Measurements from ENCODE around the gene KRTAP4-5.
"Not testable (repeated sequence)": the region's sequence is repeated elsewhere in the genome, so short reads cannot be mapped to it uniquely, and the experiment has no call there.

Gene KRTAP4-5

DNA sequence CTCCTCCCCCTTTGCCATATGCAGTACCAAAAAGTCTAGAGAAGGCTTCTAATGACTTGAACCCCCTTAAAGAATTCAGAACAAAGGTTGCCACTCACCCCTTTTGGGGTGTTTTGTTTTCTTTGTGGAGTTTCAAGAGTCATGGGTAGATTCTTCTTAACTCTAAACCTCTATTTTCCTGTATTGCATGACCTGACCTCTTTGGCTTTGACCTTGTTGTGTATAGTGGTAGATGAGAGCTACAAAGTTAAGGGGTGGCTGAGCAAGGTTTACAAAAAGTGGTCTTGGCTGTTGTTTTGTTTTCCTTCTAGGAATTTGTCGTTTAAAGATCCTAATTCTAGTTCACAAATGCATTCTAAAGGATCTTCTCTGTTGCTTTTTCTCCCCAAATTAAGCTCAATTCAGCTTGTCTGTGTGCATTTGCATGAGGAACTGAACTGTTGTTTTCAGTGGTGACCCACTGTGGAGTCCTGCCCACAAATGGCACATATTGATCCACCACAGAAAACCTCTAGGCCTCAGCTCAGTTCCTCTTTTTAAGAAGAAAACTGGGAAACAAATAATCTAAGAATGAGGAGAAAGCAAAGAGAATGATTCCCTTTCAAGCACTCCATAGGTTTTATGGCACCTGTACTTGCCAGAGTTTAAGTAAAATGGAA, 40.8 kb downstream of the KRTAP4-5 start:
- DNase-seq (ENCODE audit: low spot score), result not testable (repeated sequence)

DNA sequence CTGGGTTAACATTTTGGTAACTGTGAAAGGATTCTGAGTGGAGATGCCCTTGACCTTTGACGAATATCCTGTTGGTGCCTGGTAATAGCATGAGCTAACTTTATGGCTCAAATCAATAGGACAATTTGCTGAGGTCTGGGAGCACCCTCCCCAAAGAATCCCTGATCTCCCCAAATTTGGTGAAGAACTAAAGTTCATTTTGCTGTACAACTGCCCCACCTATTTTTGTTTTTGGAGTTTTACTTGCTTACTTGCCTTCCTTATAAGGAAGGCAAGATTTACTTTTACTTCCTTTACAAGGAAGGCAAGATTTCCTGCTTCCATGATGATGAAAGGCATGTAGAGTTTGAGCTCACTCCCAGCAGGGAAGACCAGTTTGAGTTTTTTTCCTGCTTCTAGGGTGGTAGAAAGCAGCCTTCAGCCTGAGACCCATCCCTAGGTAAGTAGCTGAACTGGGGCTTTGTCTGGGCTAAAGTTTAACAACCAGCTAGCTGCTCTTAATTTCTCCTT, 41.6 kb downstream of the KRTAP4-5 start:
- no peak for DNase-seq (ENCODE audit: low spot score)

DNA sequence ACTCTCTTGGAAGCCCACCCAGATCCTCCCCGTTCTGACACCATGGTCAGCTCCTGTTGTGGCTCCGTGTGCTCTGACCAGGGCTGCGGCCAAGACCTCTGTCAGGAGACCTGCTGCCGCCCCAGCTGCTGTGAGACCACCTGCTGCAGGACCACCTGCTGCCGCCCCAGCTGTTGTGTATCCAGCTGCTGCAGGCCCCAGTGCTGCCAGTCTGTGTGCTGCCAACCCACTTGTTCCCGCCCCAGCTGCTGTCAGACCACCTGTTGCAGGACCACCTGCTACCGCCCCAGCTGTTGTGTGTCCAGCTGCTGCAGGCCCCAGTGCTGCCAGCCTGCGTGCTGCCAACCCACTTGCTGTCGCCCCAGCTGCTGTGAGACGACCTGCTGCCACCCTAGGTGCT, 44.3 kb downstream of the KRTAP4-5 start, which contains the start of gene KRTAP4-9:
Gene KRTAP4-9, plus strand, starts transcription at position 43 of the 400 bp plus-strand sequence. Its CDS starts 0 bp downstream, at position 43.
- not testable (repeated sequence) for DNase-seq (ENCODE audit: low spot score)

DNA sequence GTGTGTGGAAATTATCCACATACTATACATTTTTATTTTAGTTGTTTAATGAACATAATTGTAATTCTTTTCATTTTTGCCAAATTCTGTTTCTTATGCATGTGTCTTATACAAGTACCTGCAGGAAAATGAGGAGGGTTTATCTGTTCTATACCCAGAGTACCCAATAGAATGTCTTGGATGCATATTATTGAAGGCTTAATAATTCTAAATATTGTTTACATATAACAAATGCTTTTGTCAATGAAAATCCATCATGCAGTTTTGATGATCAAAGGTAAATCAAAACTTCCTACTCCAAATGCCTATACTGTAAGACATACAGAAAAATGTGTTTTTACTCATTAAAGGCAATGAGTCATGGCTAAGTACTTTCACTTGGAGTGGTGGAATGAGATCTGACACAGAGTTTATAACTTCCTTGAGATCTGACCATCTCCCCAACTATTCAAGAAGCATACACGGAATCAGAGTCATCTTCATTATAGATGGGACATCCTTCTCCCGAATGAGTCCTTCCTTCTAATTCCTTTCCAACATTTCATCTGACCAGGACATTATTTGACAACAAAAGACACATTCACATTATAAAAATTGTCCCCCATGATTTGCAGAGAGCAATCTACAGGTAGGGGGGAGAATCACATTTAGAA, 45.1 kb downstream of the KRTAP4-5 start:
- DNase-seq (ENCODE audit: low spot score), result not testable (repeated sequence)

DNA sequence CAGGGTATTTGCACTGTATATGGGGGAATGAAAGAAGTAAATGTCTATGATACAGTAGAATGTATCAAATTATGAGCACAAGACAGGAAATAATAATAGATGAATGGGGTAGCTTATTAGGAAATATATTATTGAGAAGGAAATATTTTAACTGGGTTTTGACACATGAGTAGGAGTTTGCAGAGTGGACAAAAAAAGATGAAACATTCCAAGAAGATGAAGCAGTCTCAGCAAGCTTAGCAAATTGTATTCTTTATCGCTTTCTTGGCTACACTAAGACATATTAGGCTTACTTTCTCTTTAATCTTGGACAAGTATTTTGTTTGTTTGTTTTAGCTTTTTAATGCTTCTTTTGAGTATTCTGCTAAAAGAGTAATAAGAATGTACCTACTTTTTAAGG, 45.7 kb downstream of the KRTAP4-5 start:
- DNase-seq (ENCODE audit: low spot score), result no peak

DNA sequence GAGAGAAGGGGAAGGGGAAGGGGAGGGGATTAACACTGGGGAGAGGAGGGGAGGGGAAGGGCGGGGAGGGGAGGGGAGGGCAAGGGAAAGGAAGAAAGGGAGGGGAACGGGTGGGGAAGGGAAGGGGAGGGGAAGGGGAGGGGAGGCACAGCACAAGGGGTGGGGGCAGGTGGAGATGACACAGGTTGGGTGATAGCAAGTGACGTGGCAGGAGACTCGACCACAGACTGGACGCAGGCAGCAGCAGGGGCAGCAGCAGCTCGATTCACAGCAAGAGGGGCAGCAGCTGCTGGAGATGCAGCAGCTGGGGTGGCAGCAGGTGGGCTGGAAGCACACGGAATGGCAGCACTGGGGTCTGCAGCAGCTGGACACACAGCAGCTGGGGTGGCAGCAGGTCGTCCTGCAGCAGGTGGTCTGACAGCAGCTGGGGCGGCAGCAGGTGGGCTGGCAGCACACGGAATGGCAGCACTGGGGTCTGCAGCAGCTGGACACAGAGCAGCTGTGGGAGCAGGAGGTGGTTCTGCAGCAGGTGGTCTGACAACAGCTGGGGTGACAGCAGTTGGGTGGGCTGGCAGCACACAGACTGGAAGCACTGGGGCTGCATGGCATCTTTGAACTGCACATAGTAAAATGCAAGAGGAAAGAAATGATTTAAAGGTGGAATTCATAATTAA, 47.9 kb downstream of the KRTAP4-5 start, which contains the start of gene KRTAP4-16:
Gene KRTAP4-16, minus strand, starts transcription at position 624 of the 674 bp plus-strand sequence. Its CDS starts 0 bp downstream, at position 624.
- no peak for DNase-seq (ENCODE audit: low spot score)

DNA sequence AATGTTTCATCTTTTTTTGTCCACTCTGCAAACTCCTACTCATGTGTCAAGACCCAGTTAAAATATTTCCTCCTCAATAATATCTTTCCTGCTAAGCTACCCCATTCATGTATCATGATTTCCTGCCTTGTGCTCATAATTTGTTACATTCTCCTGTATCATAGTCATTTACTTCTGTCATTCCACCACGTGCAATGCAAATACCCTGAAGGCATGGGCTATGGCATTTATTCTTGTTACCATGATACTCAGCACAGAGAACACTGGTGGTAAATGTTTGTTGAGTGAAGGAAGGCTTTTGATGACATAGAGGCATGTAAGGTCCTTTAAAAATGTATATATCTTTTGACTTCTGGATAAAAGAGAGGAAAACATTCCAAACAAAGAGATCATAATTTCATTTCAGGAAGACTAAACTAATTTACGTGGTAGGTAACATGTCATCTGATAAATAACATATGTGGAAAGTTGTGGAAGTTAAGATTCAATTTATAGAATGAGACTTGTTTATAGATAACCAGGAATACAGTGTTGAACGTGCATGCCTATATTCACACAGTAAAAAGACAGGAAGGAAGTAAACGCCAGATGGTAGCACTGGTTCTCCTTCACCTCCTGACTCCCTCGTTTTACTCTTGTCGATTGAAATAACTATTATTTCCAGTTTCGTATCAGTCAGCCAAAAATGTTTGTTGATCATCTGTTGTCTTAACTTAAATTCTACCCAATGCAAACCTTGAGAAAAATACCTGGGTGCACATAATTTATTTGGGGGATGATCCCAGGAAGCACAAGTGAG, 49.7 kb downstream of the KRTAP4-5 start:
- not testable (repeated sequence) for DNase-seq (ENCODE audit: low spot score)
